Measurements from ENCODE around the gene KLHL5.

The KLHL5 gene

GRCh38 chr4:39044364-39044955 lies 17.6 kb upstream of the KLHL5 start:
- peak; percentile 83 to 90 for DNase-seq

GRCh38 chr4:39044956-39045826 lies 16.8 kb upstream of the KLHL5 start:
- DNase-seq, result peak in 1 of 2 donors; percentile 46

GRCh38 chr4:39045827-39046221 lies 16.2 kb upstream of the KLHL5 start:
- DNase-seq, result no peak

DNA sequence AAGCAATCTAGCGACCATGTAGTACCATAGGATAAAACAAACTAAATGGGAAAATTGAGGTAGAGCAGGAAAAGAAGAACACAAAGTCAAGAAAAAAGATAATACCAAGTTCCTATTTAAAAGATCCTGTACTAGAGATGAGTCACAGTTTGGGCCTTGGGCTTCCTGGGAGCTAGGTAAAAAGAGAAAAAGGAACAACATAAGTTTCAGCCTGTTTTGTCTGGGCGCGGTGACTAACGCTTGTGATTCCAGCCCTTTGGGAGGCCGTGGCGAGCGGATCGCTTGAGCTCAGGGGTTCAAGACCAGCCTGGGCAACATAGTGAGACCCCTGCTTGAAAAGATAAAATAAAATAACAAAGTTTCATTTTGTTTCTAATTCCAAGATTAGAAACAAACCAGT lies 15.8 kb upstream of the KLHL5 start:
- DNase-seq, result no peak

GRCh38 chr4:39047681-39048080 lies 14.4 kb upstream of the KLHL5 start:
- no peak for DNase-seq

- no peak for DNase-seq
Observed at GRCh38 chr4:39048311-39048710, 13.7 kb upstream of the KLHL5 start.

- DNase-seq, result no peak
Observed at GRCh38 chr4:39050590-39050989, 11.4 kb upstream of the KLHL5 start.

- no peak for DNase-seq
Observed at GRCh38 chr4:39051492-39051891, 10.5 kb upstream of the KLHL5 start.

DNA sequence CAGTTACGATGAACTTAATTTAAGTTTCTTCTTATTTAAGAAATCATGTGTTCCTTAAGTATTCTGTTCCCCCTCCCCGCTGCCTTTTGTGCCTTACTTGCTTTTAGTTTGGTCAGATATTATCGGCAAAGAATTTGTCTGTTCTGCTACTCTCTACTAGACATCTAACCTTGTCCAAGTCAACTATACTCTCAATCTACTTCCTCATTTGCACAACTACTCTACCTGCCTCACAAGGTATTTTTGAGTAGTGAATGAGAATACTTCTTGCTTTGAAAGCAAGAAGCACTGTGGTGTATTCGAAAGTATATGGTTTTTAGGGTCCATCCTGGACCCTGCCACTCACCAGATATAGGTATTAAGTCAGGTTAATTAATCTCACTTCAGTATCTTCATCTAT lies 8.0 kb upstream of the KLHL5 start:
- DNase-seq, result no peak

GRCh38 chr4:39054497-39054896 lies 7.5 kb upstream of the KLHL5 start:
- no peak for DNase-seq

GRCh38 chr4:39056023-39056422 lies 6.0 kb upstream of the KLHL5 start:
- DNase-seq, result no peak

DNA sequence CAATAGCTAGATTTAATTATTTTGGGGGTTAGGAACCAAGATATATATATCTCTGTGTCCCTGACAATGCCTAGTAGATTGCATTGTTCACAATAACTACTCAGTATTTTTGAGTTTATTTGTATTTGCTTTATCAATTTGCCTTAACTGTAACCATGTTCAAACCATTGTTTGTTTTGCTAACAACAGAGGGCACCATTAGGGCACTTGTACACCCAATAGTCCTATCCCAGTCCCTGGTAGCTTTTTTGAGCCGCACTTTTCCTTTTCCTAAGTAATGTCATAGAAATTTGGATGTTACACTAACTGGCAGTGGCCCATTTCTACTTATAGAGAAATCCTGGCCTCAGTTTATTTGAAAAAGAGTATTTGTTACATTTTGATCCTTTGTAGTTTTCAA lies 575 bp upstream of the KLHL5 start:
- no peak for DNase-seq

GRCh38 chr4:39062770-39063097 lies 702 bp downstream of the KLHL5 start:
- DNase-seq, result peak in 1 of 2 donors; percentile 42

GRCh38 chr4:39063430-39063829 lies 1.4 kb downstream of the KLHL5 start:
- no peak for DNase-seq

- DNase-seq, result no peak
Observed at GRCh38 chr4:39066371-39066770, 4.3 kb downstream of the KLHL5 start.

DNA sequence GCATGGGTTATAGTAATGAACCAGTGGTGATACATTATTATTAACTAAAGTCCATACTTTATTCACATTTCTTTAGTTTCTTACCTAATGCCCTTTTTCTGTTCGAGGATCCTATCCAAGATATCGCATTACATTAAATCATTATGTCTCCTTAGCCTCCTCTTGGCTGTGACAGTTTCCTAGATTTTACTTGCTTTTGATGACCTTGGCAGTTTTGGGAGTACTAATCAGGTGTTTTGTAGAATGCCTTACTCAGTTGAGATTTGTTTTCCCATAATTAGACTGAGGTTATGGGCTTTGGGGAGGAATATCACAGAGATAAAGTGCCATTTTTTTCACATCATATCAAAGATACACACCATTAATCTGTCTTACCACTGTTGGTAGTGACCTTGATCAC lies 5.0 kb downstream of the KLHL5 start:
- DNase-seq, result no peak

- DNase-seq, result no peak
Observed at GRCh38 chr4:39067451-39067850, 5.4 kb downstream of the KLHL5 start.

- no peak for DNase-seq
Observed at GRCh38 chr4:39068907-39069306, 6.9 kb downstream of the KLHL5 start.

DNA sequence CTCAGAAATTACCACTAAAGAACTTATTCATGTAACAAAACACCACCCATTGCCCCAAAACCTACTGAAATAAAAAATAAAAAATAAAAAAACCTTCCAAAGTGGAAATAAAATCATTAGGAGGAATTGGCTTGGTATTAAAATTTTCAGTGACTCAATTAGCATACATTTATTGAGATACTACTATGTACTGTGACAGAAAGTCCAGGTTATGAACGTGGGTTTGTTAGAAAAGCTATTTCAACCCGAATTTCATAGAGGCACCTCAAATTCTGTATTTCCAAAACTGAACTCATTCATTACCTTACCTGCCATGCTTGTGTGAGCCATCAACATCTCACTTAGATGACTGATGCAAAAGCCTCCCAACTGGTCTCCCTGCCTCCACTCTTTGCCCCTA lies 16.8 kb downstream of the KLHL5 start:
- DNase-seq, result no peak

DNA sequence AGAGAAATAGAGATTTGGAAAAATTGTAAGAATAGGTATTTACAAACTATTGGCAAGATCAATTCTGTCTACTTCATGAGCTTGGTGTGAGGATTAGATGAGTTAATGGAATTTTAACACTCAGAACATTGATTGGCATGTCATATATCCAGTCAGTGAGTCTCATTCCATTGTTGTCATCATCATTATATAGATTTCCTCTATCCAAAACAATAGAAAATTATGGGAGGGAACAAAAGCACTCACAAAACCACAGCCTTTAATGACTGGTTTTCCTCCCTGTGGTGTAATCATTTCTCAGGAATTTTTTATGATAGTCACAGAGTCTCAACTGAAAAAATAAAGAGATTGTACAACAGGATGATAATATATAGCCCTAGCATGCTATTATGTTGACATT lies 21.1 kb downstream of the KLHL5 start:
- DNase-seq, result no peak

DNA sequence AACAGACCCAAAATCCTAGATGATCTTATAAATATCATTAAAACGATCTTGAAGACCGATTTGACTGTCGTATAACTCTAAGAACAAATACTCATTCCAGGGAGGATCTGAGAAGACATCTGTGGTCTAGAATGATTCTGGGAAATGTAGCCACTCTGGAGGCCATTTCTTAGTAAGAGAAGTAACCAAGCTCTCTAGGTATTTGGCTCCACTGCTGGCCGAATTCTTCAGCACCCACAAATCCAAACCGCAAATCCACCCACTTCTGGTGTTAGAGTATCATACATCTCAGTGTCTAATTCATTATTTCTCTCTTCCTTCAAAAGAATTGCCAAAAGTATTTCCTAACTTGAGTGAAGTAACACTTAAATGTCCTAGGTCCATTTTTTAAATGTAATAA lies 23.9 kb downstream of the KLHL5 start:
- DNase-seq, result no peak

GRCh38 chr4:39096847-39097246 lies 34.8 kb downstream of the KLHL5 start:
- no peak for DNase-seq

DNA sequence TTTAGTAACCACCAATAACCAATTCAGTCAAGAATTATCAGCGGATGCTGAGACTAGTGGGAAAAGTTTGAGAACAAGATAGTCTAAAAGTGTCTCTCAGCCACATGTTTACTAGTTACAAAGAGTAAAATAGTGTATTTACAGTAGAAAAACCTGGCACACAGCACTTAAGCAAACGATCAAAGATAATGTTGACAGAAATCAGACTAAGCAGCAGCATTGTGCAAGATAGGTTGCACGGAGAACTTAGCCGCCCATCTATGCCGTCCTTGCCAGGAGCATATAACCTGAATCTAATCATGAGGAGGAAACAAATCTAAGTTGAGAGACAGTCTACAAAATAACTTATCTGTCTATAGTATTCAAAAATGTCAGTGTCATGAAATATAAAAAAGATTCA lies 35.3 kb downstream of the KLHL5 start:
- DNase-seq, result no peak

GRCh38 chr4:39102297-39102696 lies 40.3 kb downstream of the KLHL5 start:
- no peak for DNase-seq

- DNase-seq, result no peak
Observed at GRCh38 chr4:39103291-39103690, 41.3 kb downstream of the KLHL5 start.
